GF-D8 (cell line): ENCODE data around the gene RPS2.
"Not testable (repeated sequence)": the region's sequence is repeated elsewhere in the genome, so short reads cannot be mapped to it uniquely, and the experiment has no call there.

Source experiments
- DNase-seq: peaks from one replicate; lab custom pipeline; 2025; lab: John Stamatoyannopoulos, UW

The RPS2 gene

DNA sequence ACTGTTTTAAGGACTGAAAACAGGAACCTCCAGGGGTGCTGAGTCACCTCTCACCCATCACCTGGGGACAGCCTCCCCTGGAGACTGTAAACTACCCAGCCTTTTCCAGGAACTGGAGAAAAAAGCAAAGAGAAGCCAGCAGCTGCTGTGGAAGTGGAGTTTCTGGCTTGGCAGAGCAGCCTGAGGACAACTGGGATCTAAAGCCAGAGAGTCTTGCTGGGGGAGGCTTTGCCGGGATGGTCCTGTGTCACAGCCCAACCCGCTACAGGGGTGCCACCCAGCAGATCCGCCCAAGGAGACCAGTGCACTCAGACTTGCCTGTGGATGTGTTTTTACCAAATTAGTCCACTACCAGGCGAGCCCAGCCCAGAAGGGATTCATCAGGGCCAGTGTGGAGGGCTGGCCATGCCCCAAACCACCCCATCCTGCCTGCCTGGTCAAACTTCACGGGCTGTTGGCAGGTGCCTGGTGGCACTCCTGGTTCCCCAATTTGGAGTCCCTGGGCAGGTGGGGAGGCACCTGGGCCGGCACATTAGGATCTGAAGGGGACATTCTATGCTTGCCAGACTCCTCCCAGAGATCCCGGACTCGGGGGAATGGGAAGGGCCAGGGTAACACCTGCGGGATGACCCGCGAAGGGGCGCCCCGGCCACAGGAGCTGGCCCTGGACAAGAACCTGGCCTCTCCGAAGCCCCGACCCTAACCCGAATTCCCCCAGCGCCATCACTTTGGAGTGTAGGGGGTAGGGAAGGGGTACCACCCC, 22.4 kb downstream of the RPS2 start:
- DNase-seq = peak; percentile 86

DNA sequence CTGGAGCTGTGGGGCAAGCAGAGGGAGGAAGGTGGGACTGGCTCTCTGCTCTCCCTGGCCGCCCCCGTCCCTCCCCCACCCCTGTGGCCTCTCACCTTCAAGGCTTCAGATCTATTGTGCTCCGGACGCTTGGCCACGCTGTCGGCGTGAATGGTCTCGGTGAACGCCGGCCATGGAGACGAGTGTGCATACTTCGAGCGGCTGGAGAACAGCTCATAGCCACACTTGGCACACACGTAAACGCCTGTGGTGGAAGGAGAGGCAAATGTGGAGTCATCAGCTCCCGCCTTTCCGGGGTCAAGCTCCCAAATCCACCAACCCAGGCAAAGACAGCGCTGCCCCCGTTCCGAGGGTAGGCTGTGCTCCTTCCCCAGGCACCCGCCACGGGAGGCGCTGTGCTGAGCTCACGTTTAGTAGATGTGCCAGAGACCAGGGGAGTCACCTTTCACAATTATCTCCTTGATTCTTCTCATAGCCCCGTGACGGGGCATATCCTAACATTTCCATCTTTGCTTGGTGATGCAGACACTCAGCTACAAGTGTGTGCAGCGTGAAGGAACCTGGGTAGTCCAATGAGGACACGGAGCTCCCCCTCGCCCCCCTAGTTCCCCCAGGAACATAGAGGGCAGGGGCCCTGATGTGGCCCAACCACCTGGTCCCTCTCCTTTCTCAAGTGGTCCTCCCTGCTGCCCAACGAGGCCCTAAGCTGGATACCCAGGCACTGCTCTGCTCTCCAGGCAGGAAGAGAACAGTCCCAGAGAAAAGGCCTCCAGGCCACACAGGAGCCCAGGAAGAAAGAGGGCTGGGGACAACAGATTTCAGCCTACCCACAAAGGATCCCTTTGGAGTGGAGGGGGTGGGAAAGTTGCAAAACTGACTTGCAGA, 23.2 kb downstream of the RPS2 start:
- DNase-seq = peak; percentile 41

DNA sequence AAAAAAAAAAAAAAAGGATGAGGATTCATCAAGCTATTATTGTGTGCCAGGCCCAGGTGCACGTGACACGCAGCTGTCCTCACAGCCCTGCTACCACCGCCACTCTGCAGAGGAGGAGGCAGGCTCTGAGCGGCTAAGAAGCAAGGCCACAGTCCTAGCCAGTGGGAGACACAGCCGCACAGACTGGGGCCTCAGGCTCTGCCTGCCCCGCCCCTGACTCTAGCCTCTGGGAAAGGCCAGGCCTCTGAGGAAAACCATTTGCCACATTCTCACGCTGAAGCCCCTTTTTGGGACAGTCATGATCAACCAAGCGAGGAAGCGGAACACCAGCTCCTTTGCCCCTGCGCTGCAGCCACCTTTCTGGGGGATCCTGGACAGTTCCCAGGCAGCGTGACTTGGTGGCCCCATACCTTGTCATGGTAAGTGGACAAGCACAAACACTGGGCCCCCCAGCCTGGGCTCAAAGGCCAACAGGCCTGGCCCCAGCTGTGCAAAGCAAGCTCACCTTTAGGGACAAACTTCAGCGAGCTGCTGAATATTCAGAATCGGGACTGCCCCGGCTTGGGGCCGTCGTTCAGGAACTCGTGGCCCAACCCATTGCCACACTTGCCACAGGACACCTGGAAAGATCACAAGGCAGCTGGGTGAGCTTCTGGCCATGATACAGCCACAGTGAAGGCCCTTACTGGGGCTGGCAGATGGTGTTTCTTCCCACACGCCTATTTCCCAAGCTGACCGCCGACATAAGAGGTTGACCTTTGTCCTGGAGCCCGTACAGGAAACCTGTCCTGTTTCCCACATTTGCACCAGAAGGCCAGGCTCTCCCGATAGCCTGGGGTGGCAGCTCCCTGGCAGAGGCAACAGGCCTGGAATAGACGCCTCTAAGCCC, 24.1 kb downstream of the RPS2 start:
- DNase-seq = peak; percentile 91

DNA sequence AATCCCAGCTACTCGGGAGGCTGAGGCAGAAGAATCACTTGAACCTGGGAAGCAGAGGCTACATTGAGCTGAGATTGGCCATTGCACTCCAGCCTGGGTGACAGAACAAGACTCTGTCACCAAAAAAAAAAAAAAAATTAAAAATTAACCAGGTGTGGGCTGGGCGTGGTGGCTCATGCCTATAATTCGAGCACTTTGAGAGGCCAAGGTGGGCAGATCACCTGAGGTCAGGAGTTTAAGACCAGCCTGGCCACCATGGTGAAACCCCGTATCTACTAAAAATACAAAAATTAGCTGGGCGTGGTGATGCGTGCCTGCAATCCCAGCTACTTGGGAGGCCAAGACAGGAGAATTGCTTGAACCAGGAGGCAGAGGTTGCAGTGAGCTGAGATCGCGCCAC, 24.8 kb downstream of the RPS2 start:
- DNase-seq = not testable (repeated sequence)

DNA sequence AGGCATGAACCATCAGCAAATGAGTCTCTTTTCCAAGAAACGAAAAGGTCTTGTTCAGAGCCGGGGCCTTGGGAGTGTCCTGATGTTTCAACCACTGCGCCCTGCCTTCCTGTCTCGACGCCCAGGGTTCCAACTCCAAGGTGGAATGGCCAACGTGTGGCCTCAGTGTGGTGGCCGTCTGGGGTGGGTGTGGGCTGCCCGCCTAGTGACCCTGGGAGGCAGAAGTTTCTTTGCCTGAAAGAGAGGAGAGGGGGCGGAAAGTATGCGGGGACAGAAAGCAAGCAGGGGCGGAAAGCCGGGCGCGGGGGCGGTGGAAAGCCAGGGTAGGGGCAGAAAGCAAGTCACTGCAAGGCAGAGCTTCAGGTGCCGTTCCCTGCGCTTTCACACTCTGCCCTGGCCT, 25.7 kb downstream of the RPS2 start:
- no peak for DNase-seq

DNA sequence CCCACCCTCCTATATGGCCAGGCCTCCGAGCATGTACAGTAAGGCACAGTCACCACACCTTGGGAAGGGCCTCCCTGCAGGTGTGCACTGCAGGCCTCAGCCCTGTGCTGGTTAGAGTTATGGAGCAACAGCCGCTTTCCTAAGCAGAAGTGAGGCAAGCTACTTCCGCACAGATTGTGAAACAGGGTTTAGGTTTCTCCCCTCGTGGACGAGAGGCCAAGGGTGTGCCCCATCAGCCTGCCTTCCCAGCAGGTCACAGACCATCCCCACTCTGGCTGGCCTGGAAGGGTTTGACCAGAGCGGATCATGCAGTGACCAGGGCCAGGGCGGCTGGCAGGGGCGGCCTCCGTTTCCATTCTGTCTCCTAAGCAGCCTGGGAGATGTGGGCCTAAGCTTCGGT, 26.3 kb downstream of the RPS2 start:
- peak; percentile 74 for DNase-seq

DNA sequence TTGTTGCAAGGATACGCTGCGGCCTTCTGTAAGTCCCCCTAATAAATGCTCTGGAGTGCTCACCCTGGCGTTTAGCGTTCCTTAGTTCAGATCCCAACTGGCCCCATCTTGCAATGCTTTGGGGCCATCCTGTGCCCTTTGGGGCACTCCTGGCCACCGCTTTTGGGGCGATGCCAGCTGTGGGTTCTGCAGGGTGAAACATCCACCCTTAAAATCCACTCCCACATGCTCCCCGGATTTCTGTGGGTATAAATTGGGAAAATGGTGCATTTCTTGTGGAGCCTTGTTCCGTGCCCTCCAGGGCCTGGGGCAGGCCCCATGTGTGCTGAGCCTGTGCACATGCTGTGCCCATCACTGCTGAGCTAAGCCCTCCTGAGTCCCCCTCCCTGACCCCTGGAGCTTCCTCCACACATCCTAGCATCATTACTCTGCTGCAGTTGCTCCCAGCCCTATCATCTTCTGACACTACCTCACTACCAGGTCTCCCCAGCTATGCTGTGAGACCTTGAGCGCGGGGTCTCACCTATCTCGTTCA, 27.6 kb downstream of the RPS2 start:
- DNase-seq = no peak

DNA sequence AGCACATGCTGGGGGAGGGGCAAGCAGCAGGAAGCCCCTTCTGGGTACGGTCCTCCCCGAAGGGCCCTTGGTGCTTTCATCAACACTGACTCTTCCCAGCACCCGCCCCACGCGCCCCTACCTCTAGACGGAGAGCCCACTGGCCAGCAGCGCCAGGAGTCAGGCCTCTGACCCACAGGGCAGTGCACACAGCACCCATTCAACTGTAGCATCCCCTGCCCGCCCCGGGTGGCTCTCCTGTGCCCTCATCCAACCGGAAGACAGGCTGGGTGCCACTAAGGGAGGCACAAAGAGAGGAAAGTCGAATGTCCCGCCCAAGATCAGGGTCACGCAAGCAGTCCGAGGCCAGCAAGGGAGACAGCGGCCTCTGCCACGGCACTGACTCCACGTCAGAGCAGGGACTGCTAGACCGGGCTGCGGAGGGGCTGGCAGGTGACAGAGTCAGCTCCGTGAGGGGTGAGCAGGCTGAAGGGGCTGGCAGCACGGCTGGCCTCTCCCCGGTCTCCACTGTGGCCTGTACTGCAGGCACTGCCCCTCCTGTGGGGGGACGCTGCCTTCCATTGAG, 31.4 kb downstream of the RPS2 start:
- no peak for DNase-seq

DNA sequence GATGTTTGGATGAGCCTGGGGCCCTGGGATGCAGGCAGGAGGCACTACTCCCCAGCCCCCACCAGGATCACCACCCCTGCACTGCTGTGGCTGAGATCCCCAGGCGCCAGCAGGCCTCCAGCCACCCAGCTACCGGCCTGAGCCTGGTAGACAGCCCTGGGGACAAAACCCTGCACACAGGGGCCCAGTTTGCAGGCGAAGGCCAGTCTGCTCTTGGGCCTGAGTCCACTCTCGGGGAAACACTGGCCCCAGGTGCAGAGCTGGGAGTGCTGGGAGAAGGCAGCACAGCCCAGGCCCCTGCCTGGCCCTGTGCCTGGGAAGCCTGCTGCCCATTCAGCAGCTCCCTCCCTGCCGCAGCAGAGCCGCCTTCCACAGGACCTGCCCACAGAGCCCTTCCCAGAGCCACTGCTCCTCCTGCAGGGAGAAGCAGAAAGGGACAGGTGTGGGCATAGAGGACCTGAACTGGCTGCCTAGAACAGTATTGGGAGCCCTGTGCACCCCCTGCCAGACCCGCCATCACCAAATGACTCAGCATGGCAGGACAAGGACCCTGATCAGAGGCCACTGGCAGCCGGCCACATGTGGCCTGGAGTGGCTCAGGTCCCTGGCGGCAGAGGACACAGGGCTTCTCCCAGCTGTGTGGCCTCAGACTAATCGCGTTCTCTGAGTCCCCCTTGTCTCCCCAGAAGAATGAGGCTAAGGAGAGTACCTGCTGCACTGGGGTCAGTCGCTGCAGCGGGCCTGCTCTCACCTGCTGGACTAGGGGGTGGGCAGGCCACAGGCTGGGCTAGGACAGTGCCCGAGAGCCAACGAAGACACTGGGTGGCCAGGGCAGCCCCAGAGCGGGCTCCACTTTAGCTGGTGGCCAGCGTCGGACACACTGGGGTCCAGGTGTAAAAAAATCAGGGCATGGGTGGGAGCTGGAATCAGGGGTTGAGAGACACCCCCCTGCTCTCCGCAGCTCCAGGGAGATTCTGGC, 32.3 kb downstream of the RPS2 start:
- DNase-seq = no peak

DNA sequence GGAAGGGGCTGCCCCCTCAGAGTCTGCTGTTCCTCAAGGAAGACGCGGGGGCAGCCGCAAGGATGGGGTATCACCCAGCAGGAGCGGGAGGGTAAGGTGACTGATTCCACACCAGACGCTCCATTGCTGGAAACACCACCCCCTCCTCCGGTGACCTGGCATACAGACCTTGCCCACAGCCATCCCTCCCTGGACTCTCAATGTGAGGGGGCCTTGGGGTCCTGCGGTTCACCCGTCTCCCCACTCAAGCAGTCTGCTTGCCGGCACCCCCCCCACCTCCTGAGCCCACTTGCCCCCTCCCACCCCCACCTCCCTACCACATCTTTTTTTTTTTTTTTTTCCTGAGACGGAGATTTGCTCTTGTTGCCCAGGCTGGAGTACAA, 34.3 kb downstream of the RPS2 start:
- DNase-seq = no peak

DNA sequence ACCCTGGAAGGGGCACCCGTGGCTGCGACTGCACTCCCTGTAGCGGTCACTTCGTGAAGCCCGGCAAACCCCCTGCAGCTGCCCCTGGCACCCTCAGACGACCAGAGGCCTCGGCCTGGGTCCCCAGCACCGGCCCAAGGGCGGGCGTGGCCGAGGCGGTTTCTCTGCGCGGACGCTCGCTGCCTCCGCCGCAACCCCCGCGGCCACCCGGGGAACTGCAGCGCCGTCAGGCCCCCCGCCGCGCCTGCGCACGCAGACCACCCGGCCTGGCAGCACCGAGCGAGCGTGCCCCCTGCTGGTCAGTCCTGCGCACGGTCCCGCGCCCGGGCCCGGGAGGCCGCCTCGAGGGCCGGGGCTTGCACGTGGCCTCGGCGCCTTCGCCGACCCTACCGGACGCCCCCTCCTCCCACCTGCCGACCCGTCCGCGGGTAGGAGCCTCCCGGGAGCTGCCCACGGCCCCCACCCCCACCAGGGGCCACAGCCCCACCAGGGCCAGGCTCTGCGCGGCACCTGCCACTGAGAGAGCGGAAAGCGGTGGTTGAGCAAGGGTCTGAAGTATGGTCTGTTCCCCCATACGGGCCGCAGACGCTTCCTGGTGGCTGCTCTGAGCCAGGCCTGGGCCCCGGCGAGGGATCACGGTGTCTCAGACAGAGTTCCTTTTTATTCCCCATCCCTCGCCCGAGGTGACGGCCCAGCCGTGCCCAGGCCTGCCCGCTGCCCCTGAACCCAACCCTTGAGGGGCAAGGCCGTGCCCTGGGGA, 34.9 kb downstream of the RPS2 start:
- peak; percentile 79 for DNase-seq

DNA sequence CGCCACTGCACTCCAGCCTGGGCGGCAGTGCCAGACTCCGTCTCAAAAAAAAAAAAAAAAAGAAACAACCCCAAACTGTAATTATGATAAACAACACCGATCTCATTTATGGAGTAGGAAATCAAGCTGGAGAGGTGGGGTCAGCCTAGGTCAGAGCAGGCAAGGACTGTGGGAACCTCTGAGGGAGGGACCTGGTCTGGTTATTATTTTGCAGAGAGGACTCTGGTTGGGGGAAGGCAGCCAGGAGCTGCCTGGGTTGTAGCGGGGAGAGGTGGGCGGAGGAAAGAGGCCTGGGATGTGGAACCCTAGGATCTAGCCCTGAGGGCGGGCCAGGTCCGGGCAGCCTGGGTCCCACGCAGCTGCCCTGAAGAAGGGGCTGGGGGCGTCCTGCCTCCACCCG, 35.5 kb downstream of the RPS2 start:
- no peak for DNase-seq

DNA sequence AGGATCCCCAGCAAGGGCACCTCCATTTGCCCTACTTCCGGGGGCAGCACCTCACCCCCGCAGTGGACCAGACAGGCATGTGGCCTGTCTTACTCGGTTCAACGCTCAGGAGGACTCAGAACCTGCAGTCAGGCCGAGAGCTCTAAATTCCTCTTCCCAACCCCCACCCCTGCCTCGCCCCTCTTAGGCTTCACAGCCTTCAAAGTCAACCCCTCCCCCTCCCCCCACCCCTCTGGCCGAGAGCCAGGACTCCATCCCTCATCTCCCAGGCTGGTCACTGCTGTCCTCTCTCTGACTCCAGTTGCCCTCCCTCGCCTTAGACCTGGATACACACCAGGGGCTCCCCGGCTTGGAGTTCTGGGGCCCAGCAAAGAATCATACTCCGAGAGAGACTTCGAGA, 38.4 kb downstream of the RPS2 start:
- DNase-seq = no peak

DNA sequence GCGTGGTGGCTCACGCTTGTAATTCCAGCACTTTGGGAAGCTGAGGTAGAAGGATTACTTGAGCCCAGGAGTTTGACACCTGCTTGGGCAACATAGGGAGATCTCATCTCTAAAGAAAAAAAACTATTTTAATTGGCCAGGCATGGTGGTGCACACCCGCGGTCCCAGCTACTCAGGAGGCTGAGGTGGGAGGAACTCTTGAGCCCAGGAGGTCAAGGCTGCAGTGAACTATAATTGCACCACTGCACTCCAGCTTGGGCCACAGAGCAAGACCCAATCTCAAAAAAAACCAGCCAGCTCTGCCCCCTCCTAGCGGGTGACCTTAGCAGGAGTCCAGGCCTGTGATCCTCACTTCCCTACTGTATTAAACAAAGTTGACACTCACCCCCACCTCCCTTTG, 40.5 kb downstream of the RPS2 start:
- DNase-seq = no peak

DNA sequence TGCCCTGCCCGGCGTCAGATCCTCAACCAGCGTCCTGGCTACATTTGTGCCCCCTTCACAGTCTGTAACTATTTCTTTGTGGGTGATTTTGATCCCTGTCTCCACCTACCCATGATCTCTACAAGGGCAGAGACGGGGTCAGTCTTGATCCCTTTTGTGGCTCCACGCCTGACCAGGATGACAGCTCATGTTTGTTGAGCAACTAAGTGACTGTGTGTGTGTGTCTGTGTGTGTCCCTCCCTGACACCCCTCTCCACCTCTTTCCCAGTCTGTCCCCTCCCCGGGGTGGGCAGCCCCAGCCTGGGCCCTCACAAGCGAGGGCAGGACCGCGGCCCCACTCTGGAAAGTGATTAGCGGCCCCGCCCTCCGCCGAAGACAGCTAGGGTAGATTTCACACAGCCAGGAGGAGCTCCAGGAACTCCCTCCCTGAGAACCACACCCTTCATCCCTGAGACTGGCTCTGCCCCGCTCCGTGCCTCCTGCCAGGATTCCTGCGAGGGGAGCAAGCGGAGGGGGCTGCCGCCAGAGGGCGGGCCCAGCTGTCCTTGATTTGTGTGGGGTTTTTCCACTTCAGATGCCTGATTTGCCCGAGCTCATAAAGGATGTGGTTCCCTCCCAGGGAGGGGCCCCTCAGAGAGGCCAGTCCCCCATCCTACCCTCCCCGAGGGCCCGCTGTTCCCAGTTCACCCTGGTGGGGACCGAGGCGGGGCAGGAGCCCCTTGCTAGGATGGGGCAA, 41.2 kb downstream of the RPS2 start:
- DNase-seq = no peak

DNA sequence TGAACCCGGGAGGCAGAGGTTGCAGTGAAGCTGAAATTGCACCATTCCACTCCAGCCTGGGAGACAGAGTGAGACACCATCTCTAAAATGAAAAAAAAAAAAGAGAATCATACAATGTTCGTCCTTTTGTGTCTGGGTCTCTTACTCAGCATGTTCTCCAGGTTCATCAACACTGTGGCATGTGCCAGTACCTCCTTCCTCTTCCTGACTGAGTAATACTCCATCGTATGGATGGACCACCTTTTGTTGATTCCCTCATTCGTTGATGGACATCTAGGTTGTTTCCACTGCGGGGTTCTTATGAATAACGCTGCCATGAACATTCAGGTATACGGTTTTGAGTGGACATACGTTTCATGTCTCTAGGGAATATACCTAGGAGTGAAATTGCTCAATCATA, 42.3 kb downstream of the RPS2 start:
- DNase-seq = no peak

DNA sequence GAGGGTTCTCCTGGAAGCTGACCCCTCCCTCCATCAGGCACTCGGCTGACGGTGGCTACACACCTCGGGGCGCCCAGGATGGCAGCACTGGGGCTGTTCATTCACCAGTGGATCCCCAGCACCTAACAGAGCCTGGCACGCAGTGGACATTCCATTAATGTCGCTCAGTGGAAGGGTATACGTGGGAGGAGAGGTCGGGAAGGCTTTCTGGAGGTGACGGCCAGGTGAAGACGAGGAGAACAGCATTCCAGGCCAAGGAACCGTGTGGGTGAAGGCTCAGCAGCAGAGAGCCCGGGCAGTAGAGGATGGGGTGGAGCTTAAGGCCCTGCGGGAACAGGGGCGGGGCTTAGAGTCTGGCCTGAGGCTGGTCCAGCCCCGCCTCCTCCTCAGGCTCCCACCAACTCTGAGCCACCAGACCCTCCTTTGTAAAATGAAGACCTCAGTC, 43.9 kb downstream of the RPS2 start:
- DNase-seq = no peak

DNA sequence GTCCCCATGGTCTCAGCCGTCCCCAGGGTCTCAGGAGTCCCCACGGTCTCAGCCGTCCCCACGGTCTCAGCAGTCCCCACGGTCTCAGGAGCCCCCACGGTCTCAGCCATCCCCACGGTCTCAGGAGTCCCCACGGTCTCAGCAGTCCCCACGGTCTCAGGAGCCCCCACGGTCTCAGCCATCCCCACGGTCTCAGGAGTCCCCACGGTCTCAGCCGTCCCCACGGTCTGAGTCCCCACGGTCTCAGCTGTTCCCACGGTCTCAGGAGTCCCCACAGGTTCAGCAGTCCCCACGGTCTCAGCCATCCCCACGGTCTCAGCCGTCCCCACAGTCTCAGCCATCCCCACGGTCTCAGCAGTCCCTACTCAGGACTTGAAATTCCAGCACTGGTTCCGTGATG, 44.5 kb downstream of the RPS2 start:
- DNase-seq = not testable (repeated sequence)
